Measurements from ENCODE around the gene GRIN2A. TPM values are rescaled to one million over a fixed set of nuclear protein-coding genes. Genes with fewer than 3 reads are reported as not detected.
A peak's percentile ranks its signal among the peaks of the same experiment; 100 is the strongest.

Gene GRIN2A
- total and polyA plus RNA-seq, 4 donors, result 11.2 to 42.6 (median 20.0) TPM

DNA sequence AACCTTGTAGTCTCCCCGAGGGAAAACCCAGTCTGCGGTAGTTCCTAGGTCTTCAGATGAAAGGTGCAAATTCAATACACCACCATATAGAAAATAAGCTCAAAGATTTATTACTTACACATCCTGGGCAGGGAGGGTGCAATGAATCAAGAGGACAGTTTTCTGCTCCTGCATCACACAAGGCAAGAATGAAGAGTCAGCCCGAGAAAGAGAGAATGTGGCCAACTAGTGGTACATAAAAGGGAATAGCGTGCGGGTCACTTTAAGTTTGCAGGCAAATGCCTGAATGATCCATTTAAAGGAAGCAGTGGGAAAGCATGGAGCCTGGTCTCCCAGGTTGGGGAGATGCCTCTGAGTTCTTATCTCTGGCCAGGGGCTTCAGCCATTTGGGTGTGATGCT is 403.4 kb downstream of the GRIN2A start:
- H3K27me3 ChIP-seq (ENCODE audit: control insufficient read depth, insufficient read depth, low read length), result no peaks in the 10 kb centered on the region
- no peaks in the 10 kb centered on the region for H3K9me3 ChIP-seq (ENCODE audit: control insufficient read depth, insufficient read depth, low read length)
- no peaks in the 10 kb centered on the region for H3K4me1 ChIP-seq (ENCODE audit: control insufficient read depth, insufficient read depth, low read length)
- H3K27ac ChIP-seq (ENCODE audit: low read depth, low read length), result no peak overlapping the region
- no peaks in the 10 kb centered on the region for H3K36me3 ChIP-seq (ENCODE audit: control insufficient read depth, insufficient read depth, low read length)
- 50% methylated on average over 3 of the region's 5 CpGs for WGBS (ENCODE audit: insufficient coverage)
- no peak overlapping the region for H3K4me3 ChIP-seq (ENCODE audit: low read depth, low read length)
- DNase-seq (ENCODE audit: low read depth in 4 of 6, low spot score in 6 of 6), result peak in 1 of 6 donors; percentile 32

DNA sequence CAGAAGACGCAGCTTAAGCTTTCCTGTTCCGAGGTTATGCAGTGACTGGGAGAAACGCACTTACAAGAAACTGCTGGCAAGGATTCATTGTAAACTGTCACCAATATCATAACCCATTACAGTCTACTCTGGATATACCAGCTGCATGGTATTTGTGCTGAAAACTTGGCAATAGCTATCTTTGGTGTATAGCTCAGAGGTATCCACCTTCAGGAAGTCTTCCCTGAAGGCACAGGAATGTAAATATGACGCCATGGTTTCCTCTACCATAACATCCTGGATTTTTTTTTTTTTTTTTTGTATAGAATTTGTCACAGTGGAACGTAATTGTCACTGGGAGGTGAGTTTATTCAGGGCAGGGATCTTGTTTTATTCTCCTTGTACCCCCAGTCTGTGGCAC is 406.2 kb downstream of the GRIN2A start:
- DNase-seq (ENCODE audit: low read depth in 4 of 6, low spot score in 6 of 6), result no peak
- WGBS (ENCODE audit: insufficient coverage), result 94% methylated on average over 3 of the region's 5 CpGs
- Histone ChIP-seq H3K9me3 (ENCODE audit: control insufficient read depth, insufficient read depth, low read length) (no peaks in the 10 kb centered on the region), H3K36me3 (ENCODE audit: control insufficient read depth, insufficient read depth, low read length) (no peaks in the 10 kb centered on the region), H3K27ac (ENCODE audit: low read depth, low read length) (no peak overlapping the region), H3K4me3 (ENCODE audit: low read depth, low read length) (no peak overlapping the region), H3K27me3 (ENCODE audit: control insufficient read depth, insufficient read depth, low read length) (no peaks in the 10 kb centered on the region), H3K4me1 (ENCODE audit: control insufficient read depth, insufficient read depth, low read length) (no peaks in the 10 kb centered on the region)

DNA sequence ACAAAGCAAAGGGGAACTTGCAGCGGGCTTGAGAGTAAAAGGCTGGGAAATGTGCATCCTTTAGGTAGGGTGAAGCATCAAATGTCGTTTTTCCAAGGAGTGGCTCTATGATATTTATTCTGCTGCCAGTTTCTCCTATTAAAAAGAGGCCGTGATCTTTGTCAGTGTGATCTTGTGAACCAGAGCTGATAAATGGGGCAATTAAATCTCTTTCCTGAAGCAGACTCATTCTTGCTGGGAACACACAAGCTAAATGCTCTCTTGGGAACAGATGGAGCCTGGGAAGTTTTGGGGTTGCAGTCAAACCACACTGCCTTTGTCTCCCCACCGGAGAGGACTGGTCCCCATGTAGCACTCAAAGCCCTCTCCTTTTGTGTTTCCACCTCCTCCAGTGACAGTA is 408.9 kb downstream of the GRIN2A start:
- Histone ChIP-seq H3K27ac (ENCODE audit: low read depth, low read length) (no peak overlapping the region), H3K4me3 (ENCODE audit: low read depth, low read length) (no peak overlapping the region), H3K4me1 (ENCODE audit: control insufficient read depth, insufficient read depth, low read length) (no peaks in the 10 kb centered on the region), H3K27me3 (ENCODE audit: control insufficient read depth, insufficient read depth, low read length) (no peaks in the 10 kb centered on the region), H3K36me3 (ENCODE audit: control insufficient read depth, insufficient read depth, low read length) (no peaks in the 10 kb centered on the region), H3K9me3 (ENCODE audit: control insufficient read depth, insufficient read depth, low read length) (no peaks in the 10 kb centered on the region)
- peak in 1 of 6 donors; percentile 60 for DNase-seq (ENCODE audit: low read depth in 4 of 6, low spot score in 6 of 6)
- WGBS (ENCODE audit: insufficient coverage), result 48% methylated on average over 3 of the region's 4 CpGs

DNA sequence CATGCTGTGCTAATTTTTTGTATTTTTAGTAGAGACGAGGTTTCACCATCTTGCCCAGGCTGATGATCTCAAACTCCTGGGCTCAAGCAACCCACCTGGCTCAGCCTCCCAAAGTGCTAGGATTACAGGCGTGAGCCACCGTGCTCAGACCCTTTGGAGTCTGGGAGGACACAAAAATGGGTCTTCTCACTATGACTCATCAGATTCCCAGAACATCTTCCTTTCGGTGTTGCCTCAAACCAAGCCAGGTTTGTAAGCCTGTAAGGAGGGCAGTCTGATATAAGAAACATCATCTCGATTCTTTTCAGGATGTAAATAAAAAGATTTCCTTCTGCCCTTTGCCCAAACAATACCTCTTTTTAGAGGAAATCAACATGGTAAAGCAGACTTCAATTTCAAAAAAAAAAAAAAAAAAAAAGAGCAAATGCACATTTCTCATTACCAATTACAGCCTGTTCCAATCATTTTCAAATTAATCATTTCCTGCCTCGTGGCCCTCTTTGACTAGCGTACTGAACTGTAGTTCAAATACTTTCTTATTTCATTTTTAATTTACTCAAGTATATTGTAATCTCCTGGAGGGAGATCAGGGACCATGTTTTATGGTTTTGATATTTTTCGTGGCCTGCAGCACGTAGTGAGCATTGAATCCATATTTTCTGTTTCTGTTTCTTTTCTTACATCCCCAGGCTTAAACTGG is 409.6 kb downstream of the GRIN2A start:
- Histone ChIP-seq H3K9me3 (ENCODE audit: control insufficient read depth, insufficient read depth, low read length) (no peaks in the 10 kb centered on the region), H3K4me1 (ENCODE audit: control insufficient read depth, insufficient read depth, low read length) (no peaks in the 10 kb centered on the region), H3K36me3 (ENCODE audit: control insufficient read depth, insufficient read depth, low read length) (no peaks in the 10 kb centered on the region), H3K27ac (ENCODE audit: low read depth, low read length) (no peak overlapping the region), H3K4me3 (ENCODE audit: low read depth, low read length) (no peak overlapping the region), H3K27me3 (ENCODE audit: control insufficient read depth, insufficient read depth, low read length) (no peaks in the 10 kb centered on the region)
- 84% methylated on average over 3 of the region's 9 CpGs for WGBS (ENCODE audit: insufficient coverage)
- DNase-seq (ENCODE audit: low read depth in 4 of 6, low spot score in 6 of 6), result no peak

DNA sequence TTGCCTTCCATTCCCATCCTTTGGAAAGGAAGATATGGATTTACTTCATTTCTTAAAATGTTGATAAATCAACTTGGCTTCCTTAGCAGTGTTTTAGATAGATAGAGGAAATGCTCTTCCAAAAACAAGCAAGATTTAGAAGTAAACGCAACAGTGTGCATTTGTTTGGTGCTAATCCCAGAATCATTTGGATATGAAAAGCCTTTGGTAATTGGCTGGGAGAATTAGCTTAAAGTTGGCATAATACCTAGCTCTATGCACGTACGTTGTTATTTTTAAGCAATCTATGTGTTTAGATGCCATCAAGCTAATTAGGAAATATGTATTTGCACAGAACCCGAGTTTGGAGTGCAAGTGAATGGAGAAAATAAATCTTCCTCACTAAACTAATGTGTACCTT is 415.3 kb downstream of the GRIN2A start:
- no peaks in the 10 kb centered on the region for H3K4me1 ChIP-seq (ENCODE audit: control insufficient read depth, insufficient read depth, low read length)
- DNase-seq (ENCODE audit: low read depth in 4 of 6, low spot score in 6 of 6), result peak in 1 of 6 donors; percentile 61
- WGBS (ENCODE audit: insufficient coverage), result 100% methylated on average over 1 of the region's 4 CpGs

GRCh38 chr16:9763505-9763904 is 418.7 kb downstream of the GRIN2A start:
- H3K27ac ChIP-seq (ENCODE audit: low read depth, low read length), result no peak overlapping the region
- H3K4me3 ChIP-seq (ENCODE audit: low read depth, low read length), result no peak overlapping the region

More for the DNA sequence above, 415.3 kb downstream of the GRIN2A start:
- no peak overlapping the region for H3K27ac ChIP-seq (ENCODE audit: low read depth, low read length)
- H3K9me3 ChIP-seq (ENCODE audit: control insufficient read depth, insufficient read depth, low read length), result no peaks in the 10 kb centered on the region
- no peaks in the 10 kb centered on the region for H3K27me3 ChIP-seq (ENCODE audit: control insufficient read depth, insufficient read depth, low read length)
- H3K36me3 ChIP-seq (ENCODE audit: control insufficient read depth, insufficient read depth, low read length), result peaks cover 2% of the 10 kb centered on the region
- no peak overlapping the region for H3K4me3 ChIP-seq (ENCODE audit: low read depth, low read length)

DNA sequence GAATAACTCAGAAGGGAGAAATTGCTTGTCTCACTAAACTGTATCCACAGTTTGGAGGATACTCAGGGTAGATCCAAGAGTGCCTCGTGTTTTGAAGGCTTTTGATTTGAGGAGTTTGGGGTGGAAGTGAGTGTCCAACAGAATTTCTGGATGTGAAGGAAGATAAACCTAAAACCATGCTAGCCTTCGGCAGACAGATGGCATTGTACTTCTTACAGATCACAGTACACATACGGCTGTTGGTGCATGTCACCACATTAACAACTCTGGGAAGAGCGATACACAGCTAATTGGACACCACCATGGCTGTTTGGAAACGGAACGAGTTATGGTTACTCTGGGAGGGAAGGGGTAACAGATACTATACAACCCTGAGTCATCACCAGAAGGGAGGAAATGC is 420.4 kb downstream of the GRIN2A start:
- Histone ChIP-seq H3K4me1 (ENCODE audit: control insufficient read depth, insufficient read depth, low read length) (no peaks in the 10 kb centered on the region), H3K4me3 (ENCODE audit: low read depth, low read length) (no peak overlapping the region), H3K27me3 (ENCODE audit: control insufficient read depth, insufficient read depth, low read length) (no peaks in the 10 kb centered on the region), H3K27ac (ENCODE audit: low read depth, low read length) (no peak overlapping the region), H3K9me3 (ENCODE audit: control insufficient read depth, insufficient read depth, low read length) (no peaks in the 10 kb centered on the region), H3K36me3 (ENCODE audit: control insufficient read depth, insufficient read depth, low read length) (peaks cover 2% of the 10 kb centered on the region)
- peak in 2 of 6 donors; percentile 21 to 33 for DNase-seq (ENCODE audit: low read depth in 4 of 6, low spot score in 6 of 6)
- WGBS (ENCODE audit: insufficient coverage), result no CpG with 5 or more reads among the region's 6 CpGs

More at GRCh38 chr16:9763505-9763904, 418.7 kb downstream of the GRIN2A start:
- no peaks in the 10 kb centered on the region for H3K9me3 ChIP-seq (ENCODE audit: control insufficient read depth, insufficient read depth, low read length)
- DNase-seq (ENCODE audit: low read depth in 4 of 6, low spot score in 6 of 6), result no peak
- 94% methylated on average over 11 of the region's 11 CpGs for WGBS (ENCODE audit: insufficient coverage)
- peaks cover 2% of the 10 kb centered on the region for H3K36me3 ChIP-seq (ENCODE audit: control insufficient read depth, insufficient read depth, low read length)
- H3K4me1 ChIP-seq (ENCODE audit: control insufficient read depth, insufficient read depth, low read length), result no peaks in the 10 kb centered on the region
- H3K27me3 ChIP-seq (ENCODE audit: control insufficient read depth, insufficient read depth, low read length), result no peaks in the 10 kb centered on the region

GRCh38 chr16:9757687-9758086 is 424.5 kb downstream of the GRIN2A start:
- H3K27ac ChIP-seq (ENCODE audit: low read depth, low read length), result no peak overlapping the region
- no peaks in the 10 kb centered on the region for H3K36me3 ChIP-seq (ENCODE audit: control insufficient read depth, insufficient read depth, low read length)
- no peaks in the 10 kb centered on the region for H3K27me3 ChIP-seq (ENCODE audit: control insufficient read depth, insufficient read depth, low read length)
- 100% methylated on average over 3 of the region's 4 CpGs for WGBS (ENCODE audit: insufficient coverage)
- H3K4me1 ChIP-seq (ENCODE audit: control insufficient read depth, insufficient read depth, low read length), result no peaks in the 10 kb centered on the region
- no peak overlapping the region for H3K4me3 ChIP-seq (ENCODE audit: low read depth, low read length)
- no peak for DNase-seq (ENCODE audit: low read depth in 4 of 6, low spot score in 6 of 6)
- no peaks in the 10 kb centered on the region for H3K9me3 ChIP-seq (ENCODE audit: control insufficient read depth, insufficient read depth, low read length)

GRCh38 chr16:9756434-9756833 is 425.8 kb downstream of the GRIN2A start:
- Histone ChIP-seq H3K4me1 (ENCODE audit: control insufficient read depth, insufficient read depth, low read length) (no peaks in the 10 kb centered on the region), H3K9me3 (ENCODE audit: control insufficient read depth, insufficient read depth, low read length) (no peaks in the 10 kb centered on the region), H3K4me3 (ENCODE audit: low read depth, low read length) (no peak overlapping the region), H3K36me3 (ENCODE audit: control insufficient read depth, insufficient read depth, low read length) (no peaks in the 10 kb centered on the region), H3K27ac (ENCODE audit: low read depth, low read length) (no peak overlapping the region), H3K27me3 (ENCODE audit: control insufficient read depth, insufficient read depth, low read length) (no peaks in the 10 kb centered on the region)
- no peak for DNase-seq (ENCODE audit: low read depth in 4 of 6, low spot score in 6 of 6)
- WGBS (ENCODE audit: insufficient coverage), result no CpG with 5 or more reads among the region's 4 CpGs

- 70% methylated on average over 2 of the region's 4 CpGs for whole genome bisulfite sequencing (ENCODE audit: insufficient coverage)
- H3K4me1 ChIP-seq (ENCODE audit: control insufficient read depth, insufficient read depth, low read length), result no peaks in the 10 kb centered on the region
- DNase-seq (ENCODE audit: low read depth in 4 of 6, low spot score in 6 of 6), result peak in 1 of 6 donors; percentile 30
These were observed 427.1 kb downstream of the GRIN2A start for GRCh38 chr16:9755081-9755480.

More at GRCh38 chr16:9755081-9755480, 427.1 kb downstream of the GRIN2A start:
- no peaks in the 10 kb centered on the region for H3K9me3 ChIP-seq (ENCODE audit: control insufficient read depth, insufficient read depth, low read length)
- no peaks in the 10 kb centered on the region for H3K36me3 ChIP-seq (ENCODE audit: control insufficient read depth, insufficient read depth, low read length)
- H3K27me3 ChIP-seq (ENCODE audit: control insufficient read depth, insufficient read depth, low read length), result no peaks in the 10 kb centered on the region
- H3K27ac ChIP-seq (ENCODE audit: low read depth, low read length), result no peak overlapping the region
- no peak overlapping the region for H3K4me3 ChIP-seq (ENCODE audit: low read depth, low read length)

Data from spinal cord (tissue), 10 donors.